ENCODE results near the gene AKAP13.

DNA sequence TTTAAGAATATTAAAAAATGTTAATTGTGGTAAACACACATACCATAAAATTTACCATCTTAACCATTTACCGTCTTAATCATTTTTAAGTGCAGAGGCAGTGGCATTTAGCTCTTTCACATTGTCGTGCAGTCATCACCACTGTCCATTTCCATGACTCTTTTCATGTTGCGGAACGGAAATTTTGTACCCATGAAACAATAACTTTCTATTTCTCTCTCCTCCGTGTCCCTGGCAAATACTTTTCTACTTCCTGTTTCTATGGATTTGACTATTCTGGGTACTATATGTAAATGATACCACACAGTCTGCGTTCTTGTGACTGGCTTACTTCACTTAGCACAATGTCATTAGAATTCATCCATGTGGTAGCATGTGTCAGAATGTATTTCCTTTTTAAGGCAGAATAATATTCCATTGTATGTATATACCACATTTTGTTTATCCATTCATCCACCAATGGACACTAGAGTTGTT lies 27.9 kb downstream of the AKAP13 start:
- TF ChIP-seq, protein P1, sequence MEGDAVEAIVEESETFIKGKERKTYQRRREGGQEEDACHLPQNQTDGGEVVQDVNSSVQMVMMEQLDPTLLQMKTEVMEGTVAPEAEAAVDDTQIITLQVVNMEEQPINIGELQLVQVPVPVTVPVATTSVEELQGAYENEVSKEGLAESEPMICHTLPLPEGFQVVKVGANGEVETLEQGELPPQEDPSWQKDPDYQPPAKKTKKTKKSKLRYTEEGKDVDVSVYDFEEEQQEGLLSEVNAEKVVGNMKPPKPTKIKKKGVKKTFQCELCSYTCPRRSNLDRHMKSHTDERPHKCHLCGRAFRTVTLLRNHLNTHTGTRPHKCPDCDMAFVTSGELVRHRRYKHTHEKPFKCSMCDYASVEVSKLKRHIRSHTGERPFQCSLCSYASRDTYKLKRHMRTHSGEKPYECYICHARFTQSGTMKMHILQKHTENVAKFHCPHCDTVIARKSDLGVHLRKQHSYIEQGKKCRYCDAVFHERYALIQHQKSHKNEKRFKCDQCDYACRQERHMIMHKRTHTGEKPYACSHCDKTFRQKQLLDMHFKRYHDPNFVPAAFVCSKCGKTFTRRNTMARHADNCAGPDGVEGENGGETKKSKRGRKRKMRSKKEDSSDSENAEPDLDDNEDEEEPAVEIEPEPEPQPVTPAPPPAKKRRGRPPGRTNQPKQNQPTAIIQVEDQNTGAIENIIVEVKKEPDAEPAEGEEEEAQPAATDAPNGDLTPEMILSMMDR (IDR thresholded peaks at IDR 0.05; ENCODE audit: low read depth, low read length), result no peak
- no peak for TF ChIP-seq EZH2phosphoT487 (IDR thresholded peaks at IDR 0.05; ENCODE audit: low read depth)

All from OCI-LY3 (cell line).